ENCODE measurements around the gene USE1.

USE1 gene

GRCh38 chr19:17206736-17207581, 8.2 kb upstream of the USE1 start:
- DNase-seq = no peak

GRCh38 chr19:17209126-17210036, 5.8 kb upstream of the USE1 start:
- DNase-seq = peak; percentile 46

- DNase-seq = no peak
Observed at GRCh38 chr19:17210296-17210695, 4.9 kb upstream of the USE1 start.

GRCh38 chr19:17211547-17212446, 3.4 kb upstream of the USE1 start:
- no peak for DNase-seq

- DNase-seq = no peak
Observed at GRCh38 chr19:17213334-17213733, 1.8 kb upstream of the USE1 start.

GRCh38 chr19:17214508-17215126, 540 bp upstream of the USE1 start:
- DNase-seq = no peak

GRCh38 chr19:17216058-17216670, 1.0 kb downstream of the USE1 start:
- no peak for DNase-seq

- no peak for DNase-seq
Observed at GRCh38 chr19:17219286-17219685, 4.1 kb downstream of the USE1 start.

GRCh38 chr19:17220207-17220758, 5.1 kb downstream of the USE1 start:
- DNase-seq = no peak

- DNase-seq = no peak
Observed at GRCh38 chr19:17225053-17225452, 9.9 kb downstream of the USE1 start.

GRCh38 chr19:17226002-17226933, 11.1 kb downstream of the USE1 start, which contains the start of gene OCEL1:
Gene OCEL1, plus strand, starts transcription at chr19:17226226. Its CDS starts 22 bp downstream, at chr19:17226248.
- DNase-seq = peak; percentile 97

GRCh38 chr19:17227798-17228367, 12.7 kb downstream of the USE1 start:
- DNase-seq = no peak

- no peak for DNase-seq
Observed at GRCh38 chr19:17229890-17230289, 14.7 kb downstream of the USE1 start.

GRCh38 chr19:17232258-17232657, 17.1 kb downstream of the USE1 start:
- no peak for DNase-seq

- DNase-seq = peak; percentile 66
Observed at GRCh38 chr19:17234911-17235299, 19.7 kb downstream of the USE1 start.

GRCh38 chr19:17235300-17235970, 20.3 kb downstream of the USE1 start:
- DNase-seq = peak; percentile 78

- no peak for DNase-seq
Observed at GRCh38 chr19:17235971-17236777, 21.0 kb downstream of the USE1 start.

- no peak for DNase-seq
Observed at GRCh38 chr19:17236811-17237543, 21.8 kb downstream of the USE1 start.

Measured in CD4-positive, alpha-beta T cell treated with Interleukin-21 for 1 hour (primary cell).